DOHH2 (cell line): Measurements from ENCODE around the gene CNKSR1.
"Not testable (repeated sequence)": the region's sequence is repeated elsewhere in the genome, so short reads cannot be mapped to it uniquely, and the experiment has no call there.

Experiments
- H3F3A ChIP-seq: fragments of 200-600 bp; sonication (generic), shearing (Covaris generic); 2 replicates; pipeline ENCODE4 v1.6.0; 2016; ENCODE audit warnings: antibody characterized with exemption, mild to moderate bottlenecking; ENCODE audit not compliant: control insufficient read depth, insufficient read depth
- H3K27ac ChIP-seq: fragments of 200-600 bp; sonication (generic); 2 replicates; pipeline ENCODE4 v1.5.1; 2014; ENCODE audit warnings: low read depth, mild to moderate bottlenecking, low read length, moderate library complexity
- H3K27me3 ChIP-seq: fragments of 200-600 bp; sonication (generic); 2 replicates; pipeline ENCODE4 v1.6.1; 2014; ENCODE audit warnings: mild to moderate bottlenecking, low read length, mixed read lengths; ENCODE audit not compliant: control insufficient read depth
- H3K36me3 ChIP-seq: fragments of 200-600 bp; sonication (generic); 2 replicates; pipeline ENCODE4 v1.6.1; 2014; ENCODE audit warnings: mild to moderate bottlenecking, low read length, moderate library complexity, mixed read lengths; ENCODE audit not compliant: control insufficient read depth
- H3K4me1 ChIP-seq: fragments of 200-600 bp; sonication (generic); 2 replicates; pipeline ENCODE4 v1.6.1; 2014; ENCODE audit warnings: mild to moderate bottlenecking, low read length, mixed read lengths; ENCODE audit not compliant: control insufficient read depth
- H3K4me2 ChIP-seq: fragments of 200-600 bp; sonication (generic); 2 replicates; pipeline ENCODE4 v1.6.0; 2014; ENCODE audit warnings: mild to moderate bottlenecking, low read length, moderate library complexity
- H3K4me3 ChIP-seq: fragments of 200-600 bp; sonication (generic); 2 replicates; pipeline ENCODE4 v1.5.1; 2014; ENCODE audit warnings: mild to moderate bottlenecking, low read length, mixed read lengths
- H3K79me2 ChIP-seq: fragments of 200-600 bp; sonication (generic); 2 replicates; pipeline ENCODE4 v1.6.1; 2014; ENCODE audit warnings: mild to moderate bottlenecking, low read length, mixed read lengths; ENCODE audit not compliant: control insufficient read depth
- H3K9me2 ChIP-seq: fragments of 200-600 bp; sonication (generic); replicated peaks from 2 replicates; pipeline ENCODE4 v1.6.1; 2014; ENCODE audit warnings: mild to moderate bottlenecking, low read length, mixed read lengths; ENCODE audit not compliant: control insufficient read depth
- H3K9me3 ChIP-seq: fragments of 200-600 bp; sonication (generic); 2 replicates; pipeline ENCODE4 v1.6.1; 2014; ENCODE audit warnings: antibody characterized with exemption, low read length, mixed read lengths; ENCODE audit not compliant: control insufficient read depth, insufficient read depth
- H4K20me1 ChIP-seq: fragments of 200-600 bp; sonication (generic); 2 replicates; pipeline ENCODE4 v1.6.0; 2014; ENCODE audit warnings: low read depth, mild to moderate bottlenecking, antibody characterized with exemption, low read length, moderate library complexity; ENCODE audit not compliant: control insufficient read depth, insufficient read depth
- EZH2phosphoT487 ChIP-seq: fragments of 200-600 bp; sonication (generic); IDR thresholded peaks from 2 replicates; pipeline ENCODE4 v1.6.1; 2017; ENCODE audit warnings: borderline replicate concordance, mild to moderate bottlenecking, antibody characterized with exemption, low read length, moderate library complexity, mixed read lengths
- TF ChIP-seq, protein P1 (sequence below): fragments of 200-600 bp; sonication (generic); IDR thresholded peaks from one replicate; pipeline ENCODE4 v1.5.1; 2014; ENCODE audit warnings: antibody characterized with exemption, mild to moderate bottlenecking, low read depth, low read length; ENCODE audit not compliant: poor library complexity, severe bottlenecking

Gene CNKSR1

DNA sequence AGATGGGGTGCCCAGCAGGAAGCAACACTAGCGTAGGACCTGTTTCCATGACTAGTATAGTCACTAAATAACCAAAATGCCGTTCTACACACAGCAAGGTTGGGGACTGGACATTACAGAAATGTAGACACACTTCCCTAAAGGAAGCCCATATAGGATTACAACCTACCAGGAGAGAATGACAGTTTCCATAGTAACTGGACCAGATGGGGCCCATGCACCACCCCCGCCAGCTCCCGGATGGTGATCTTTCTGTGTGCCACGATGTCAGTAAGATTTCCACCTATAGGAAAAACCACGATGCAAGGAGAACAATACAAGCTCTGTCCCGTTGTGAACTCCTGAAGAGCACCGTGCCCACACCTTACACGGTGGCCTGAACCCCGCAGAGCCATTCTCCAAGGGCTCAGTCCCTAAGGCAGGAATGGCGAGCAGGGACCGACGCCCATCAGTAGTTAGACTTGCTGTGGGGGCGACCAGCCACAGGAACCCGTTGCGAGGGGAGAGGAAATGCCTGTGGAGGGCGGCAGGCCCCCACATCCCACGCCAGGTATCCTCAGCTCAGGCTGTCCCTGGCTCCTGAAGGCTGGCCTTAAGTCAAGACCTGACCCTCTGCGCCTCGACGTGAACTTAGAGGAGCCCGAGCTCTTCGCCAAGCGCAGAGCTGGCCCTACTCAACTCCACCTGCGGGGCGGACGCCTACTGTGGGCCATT, 43.1 kb downstream of the CNKSR1 start:
- H3K9me2 ChIP-seq = no peaks in the 10 kb centered on the region
- H3K36me3 ChIP-seq = no peaks in the 10 kb centered on the region
- no peak overlapping the region for H3K27ac ChIP-seq
- H3F3A ChIP-seq = no peaks in the 10 kb centered on the region
- no peaks in the 10 kb centered on the region for H3K79me2 ChIP-seq
- peaks cover 31% of the 10 kb centered on the region for H3K27me3 ChIP-seq
- H3K4me2 ChIP-seq = no peak overlapping the region
- no peaks in the 10 kb centered on the region for H4K20me1 ChIP-seq
- H3K4me1 ChIP-seq = no peaks in the 10 kb centered on the region
- TF ChIP-seq, protein P1, sequence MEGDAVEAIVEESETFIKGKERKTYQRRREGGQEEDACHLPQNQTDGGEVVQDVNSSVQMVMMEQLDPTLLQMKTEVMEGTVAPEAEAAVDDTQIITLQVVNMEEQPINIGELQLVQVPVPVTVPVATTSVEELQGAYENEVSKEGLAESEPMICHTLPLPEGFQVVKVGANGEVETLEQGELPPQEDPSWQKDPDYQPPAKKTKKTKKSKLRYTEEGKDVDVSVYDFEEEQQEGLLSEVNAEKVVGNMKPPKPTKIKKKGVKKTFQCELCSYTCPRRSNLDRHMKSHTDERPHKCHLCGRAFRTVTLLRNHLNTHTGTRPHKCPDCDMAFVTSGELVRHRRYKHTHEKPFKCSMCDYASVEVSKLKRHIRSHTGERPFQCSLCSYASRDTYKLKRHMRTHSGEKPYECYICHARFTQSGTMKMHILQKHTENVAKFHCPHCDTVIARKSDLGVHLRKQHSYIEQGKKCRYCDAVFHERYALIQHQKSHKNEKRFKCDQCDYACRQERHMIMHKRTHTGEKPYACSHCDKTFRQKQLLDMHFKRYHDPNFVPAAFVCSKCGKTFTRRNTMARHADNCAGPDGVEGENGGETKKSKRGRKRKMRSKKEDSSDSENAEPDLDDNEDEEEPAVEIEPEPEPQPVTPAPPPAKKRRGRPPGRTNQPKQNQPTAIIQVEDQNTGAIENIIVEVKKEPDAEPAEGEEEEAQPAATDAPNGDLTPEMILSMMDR = no peak
- TF ChIP-seq EZH2phosphoT487 = no peak
- H3K4me3 ChIP-seq = no peak overlapping the region
- H3K9me3 ChIP-seq = no peaks in the 10 kb centered on the region

DNA sequence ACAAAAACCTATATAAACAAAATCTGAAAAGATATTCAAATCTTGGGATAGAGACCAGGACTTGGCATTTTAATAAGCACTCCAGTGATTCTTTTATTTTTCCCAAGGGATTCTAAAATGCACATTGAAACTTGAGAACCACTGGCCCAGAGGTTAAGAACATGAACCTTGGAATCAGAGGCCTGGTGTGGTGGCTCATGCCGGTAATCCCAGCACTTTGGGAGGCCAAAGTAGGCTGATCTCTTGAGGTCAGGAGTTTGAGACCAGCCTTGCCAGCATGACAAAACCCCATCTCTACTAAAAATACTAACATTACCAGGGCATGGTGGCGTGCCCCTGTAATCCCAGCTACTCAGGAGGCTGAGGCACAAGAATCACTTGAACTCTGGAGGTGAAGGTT, 43.8 kb downstream of the CNKSR1 start:
- Histone ChIP-seq H3K9me2 (no peaks in the 10 kb centered on the region), H3K27ac (no peak overlapping the region), H3F3A (no peaks in the 10 kb centered on the region), H3K4me3 (no peak overlapping the region), H3K27me3 (peaks cover 36% of the 10 kb centered on the region), H3K79me2 (no peaks in the 10 kb centered on the region), H3K36me3 (no peaks in the 10 kb centered on the region), H3K4me2 (no peak overlapping the region), H4K20me1 (no peaks in the 10 kb centered on the region), H3K9me3 (no peaks in the 10 kb centered on the region), H3K4me1 (no peaks in the 10 kb centered on the region)
- TF ChIP-seq EZH2phosphoT487 = no peak
- TF ChIP-seq, protein P1 = no peak

DNA sequence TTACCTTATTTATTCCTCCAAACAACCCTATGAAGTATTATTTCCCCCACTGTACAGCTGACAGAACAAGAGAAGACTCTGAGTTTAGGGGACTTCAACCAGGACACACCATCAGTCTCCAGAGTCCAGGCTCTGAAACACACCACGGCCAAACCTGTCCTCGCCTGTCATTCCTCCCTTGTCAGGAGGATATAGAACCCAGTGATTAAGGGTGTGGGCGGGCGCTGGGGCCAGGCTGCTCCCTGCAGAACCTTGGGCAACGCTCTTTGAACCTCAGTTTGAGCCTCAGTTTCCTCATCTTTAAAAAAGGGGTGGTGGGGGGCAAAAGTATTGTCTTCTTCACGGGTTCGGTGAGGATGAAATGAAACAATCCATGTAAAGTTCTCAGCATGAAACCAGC, 47.3 kb downstream of the CNKSR1 start:
- Histone ChIP-seq H3K4me3 (no peak overlapping the region), H3K79me2 (no peaks in the 10 kb centered on the region), H3K27me3 (peaks cover 29% of the 10 kb centered on the region), H3K36me3 (no peaks in the 10 kb centered on the region), H3K9me2 (no peaks in the 10 kb centered on the region), H3K9me3 (no peaks in the 10 kb centered on the region), H3K4me1 (no peaks in the 10 kb centered on the region), H3K4me2 (no peak overlapping the region), H3K27ac (no peak overlapping the region), H3F3A (no peaks in the 10 kb centered on the region), H4K20me1 (no peaks in the 10 kb centered on the region)
- no peak for TF ChIP-seq EZH2phosphoT487

DNA sequence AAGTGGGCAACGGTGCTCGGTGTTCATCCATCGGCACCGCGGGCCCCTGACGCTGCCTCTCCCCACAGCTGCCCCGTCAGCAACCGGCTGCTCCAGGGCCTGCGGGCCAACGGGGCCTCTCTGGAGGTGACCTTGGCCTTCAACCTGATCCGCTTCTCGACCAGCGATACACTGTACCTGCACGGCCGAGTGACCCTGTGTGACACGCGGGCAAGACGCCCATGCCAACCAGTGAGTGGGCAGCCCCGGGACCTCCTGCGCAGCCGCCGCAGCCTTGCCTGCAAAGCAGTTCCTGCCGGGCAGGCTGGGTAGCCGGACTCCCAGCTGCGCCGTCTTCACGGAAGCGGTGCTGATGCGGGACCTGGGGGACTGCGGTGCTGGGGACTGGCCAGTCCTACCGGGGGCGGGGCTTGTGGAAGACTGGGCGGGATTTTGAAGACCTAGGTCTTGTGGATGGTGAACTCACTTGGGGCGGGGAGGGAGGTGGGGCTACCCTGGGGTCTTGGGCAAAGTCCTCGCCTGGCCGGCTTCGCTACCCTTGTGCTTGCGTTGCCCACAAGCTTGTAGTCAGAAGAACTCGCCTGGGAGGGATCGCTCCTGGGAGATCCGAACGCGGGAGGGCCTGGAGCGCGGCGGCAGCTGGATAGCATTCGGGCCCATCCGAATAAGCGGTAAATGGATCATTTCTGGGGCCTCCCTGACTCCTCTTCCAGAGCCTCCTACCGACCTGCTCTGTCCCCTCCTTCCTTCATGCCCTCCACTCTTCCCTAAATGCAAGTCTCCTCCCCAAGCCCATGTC, 47.9 kb downstream of the CNKSR1 start:
- no peaks in the 10 kb centered on the region for H3K9me2 ChIP-seq
- no peak overlapping the region for H3K27ac ChIP-seq
- H3K36me3 ChIP-seq = no peaks in the 10 kb centered on the region
- no peak overlapping the region; the same call in 1 of the 2 replicates for H3K4me2 ChIP-seq
- H3K9me3 ChIP-seq = no peaks in the 10 kb centered on the region
- peaks cover 29% of the 10 kb centered on the region for H3K27me3 ChIP-seq
- H4K20me1 ChIP-seq = no peaks in the 10 kb centered on the region
- no peak overlapping the region for H3K4me3 ChIP-seq
- no peaks in the 10 kb centered on the region for H3F3A ChIP-seq
- H3K79me2 ChIP-seq = no peaks in the 10 kb centered on the region
- no peaks in the 10 kb centered on the region for H3K4me1 ChIP-seq
- TF ChIP-seq, protein P1 = no peak
- no peak for TF ChIP-seq EZH2phosphoT487

DNA sequence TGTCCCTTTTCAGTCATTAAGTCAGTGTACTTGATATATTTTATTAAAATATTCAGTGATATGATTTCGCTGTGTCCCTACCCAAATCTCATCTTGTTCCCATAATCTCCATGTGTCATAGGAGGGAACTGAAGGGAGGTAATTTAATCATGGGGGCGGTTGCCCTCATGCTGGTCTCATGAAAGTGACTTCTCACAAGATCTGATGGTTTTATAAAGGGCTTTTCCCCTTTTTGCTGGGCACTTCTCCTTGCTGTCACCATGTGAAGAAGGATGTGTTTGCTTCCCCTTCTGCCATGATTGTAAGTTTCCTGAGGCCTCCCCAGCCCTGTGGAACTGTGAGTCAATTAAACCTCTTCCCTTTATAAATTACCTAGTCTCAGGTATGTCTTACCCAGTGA, 53.4 kb downstream of the CNKSR1 start:
- Histone ChIP-seq H3K4me1 (peaks cover 12% of the 10 kb centered on the region), H3K79me2 (peaks cover 16% of the 10 kb centered on the region)
- H3K4me2 ChIP-seq, H3K9me2 ChIP-seq, H3K4me3 ChIP-seq, H3F3A ChIP-seq, H4K20me1 ChIP-seq, H3K27me3 ChIP-seq, H3K27ac ChIP-seq, H3K36me3 ChIP-seq, H3K9me3 ChIP-seq: not testable (repeated sequence)
